NB4 (cell line): ENCODE data around the gene RNF220.

Experiments
- POLR2A ChIP-seq: IDR thresholded peaks from 2 replicates; pipeline ENCODE4 v1.6.1; 2011; ENCODE audit warnings: mild to moderate bottlenecking; ENCODE audit not compliant: insufficient read length; ENCODE audit errors: extremely low read depth
- TF ChIP-seq, protein P1 (sequence below): IDR thresholded peaks from one replicate; pipeline ENCODE4 v1.5.1; 2012; ENCODE audit warnings: low read depth, low read length

DNA sequence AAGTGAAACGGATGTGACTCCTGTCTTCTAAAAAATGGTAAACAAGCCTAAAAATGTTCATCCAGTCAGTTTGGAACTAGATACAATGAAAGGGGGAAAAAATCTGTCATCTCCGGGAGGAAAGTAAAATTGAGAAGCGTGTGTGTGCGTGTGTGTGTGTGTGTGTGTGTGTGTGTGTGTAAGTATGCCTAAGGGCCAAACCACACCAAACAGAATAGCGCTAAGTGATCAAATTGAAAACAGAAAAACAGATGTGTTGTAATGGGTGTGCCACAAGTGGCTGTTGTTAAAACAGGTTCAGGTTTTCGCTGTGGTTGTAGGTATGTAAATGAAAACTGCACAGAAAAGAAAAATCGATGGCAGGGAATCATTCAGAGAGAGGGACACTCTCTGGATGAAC, 106.7 kb downstream of the RNF220 start:
- TF ChIP-seq, protein P1, sequence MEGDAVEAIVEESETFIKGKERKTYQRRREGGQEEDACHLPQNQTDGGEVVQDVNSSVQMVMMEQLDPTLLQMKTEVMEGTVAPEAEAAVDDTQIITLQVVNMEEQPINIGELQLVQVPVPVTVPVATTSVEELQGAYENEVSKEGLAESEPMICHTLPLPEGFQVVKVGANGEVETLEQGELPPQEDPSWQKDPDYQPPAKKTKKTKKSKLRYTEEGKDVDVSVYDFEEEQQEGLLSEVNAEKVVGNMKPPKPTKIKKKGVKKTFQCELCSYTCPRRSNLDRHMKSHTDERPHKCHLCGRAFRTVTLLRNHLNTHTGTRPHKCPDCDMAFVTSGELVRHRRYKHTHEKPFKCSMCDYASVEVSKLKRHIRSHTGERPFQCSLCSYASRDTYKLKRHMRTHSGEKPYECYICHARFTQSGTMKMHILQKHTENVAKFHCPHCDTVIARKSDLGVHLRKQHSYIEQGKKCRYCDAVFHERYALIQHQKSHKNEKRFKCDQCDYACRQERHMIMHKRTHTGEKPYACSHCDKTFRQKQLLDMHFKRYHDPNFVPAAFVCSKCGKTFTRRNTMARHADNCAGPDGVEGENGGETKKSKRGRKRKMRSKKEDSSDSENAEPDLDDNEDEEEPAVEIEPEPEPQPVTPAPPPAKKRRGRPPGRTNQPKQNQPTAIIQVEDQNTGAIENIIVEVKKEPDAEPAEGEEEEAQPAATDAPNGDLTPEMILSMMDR: no peak
- TF ChIP-seq POLR2A: no peak
